ENCODE data around the gene ZBTB7B.

- TF ChIP-seq EZH2 (IDR thresholded peaks at IDR 0.05; ENCODE audit: borderline replicate concordance, low read length) (no peak), CTCF (conservative IDR thresholded peaks at IDR 0.05 in 1 of 2, IDR thresholded peaks at IDR 0.05 in 1 of 2; ENCODE audit: extremely low read depth in 1 of 2, insufficient read depth in 1 of 2, low read depth in 1 of 2, low read length in 2 of 2) (no peak)
Measured at GRCh38 chr1:155037851-155038441, 35.3 kb downstream of the ZBTB7B start.
